ENCODE results near the gene FAM171A1. TPM values are rescaled to one million over a fixed set of nuclear protein-coding genes. Genes with fewer than 3 reads are reported as not detected.
"Not testable (repeated sequence)": the region's sequence is repeated elsewhere in the genome, so short reads cannot be mapped to it uniquely, and the experiment has no call there.

FAM171A1 gene
- total RNA-seq, 1 experiment from 2014 or later: 1.0 TPM

DNA sequence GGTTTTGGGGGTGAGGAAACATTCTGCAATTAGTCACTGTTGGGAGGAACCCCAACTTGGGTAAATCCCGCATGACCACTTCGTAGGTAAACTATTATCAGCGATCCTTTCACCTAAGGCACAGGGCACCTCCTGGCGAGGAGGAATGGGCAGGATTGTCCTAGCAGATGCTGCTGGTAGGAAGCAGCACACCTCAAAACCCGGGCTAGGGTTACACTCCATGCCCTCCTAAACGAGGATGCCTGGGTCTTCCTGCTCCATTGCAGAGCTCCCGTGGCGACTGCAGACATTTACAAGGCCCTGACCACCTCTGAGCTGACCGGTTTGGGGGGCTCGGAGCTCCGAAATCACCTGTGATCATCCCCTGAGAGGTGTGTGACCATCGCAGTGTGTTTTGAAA lies 92.3 kb downstream of the FAM171A1 start:
- Mint-ChIP-seq H3K9me3 (ENCODE audit: low read depth, unreplicated experiment) (peaks cover 3% of the 10 kb centered on the region), H3K4me3 (ENCODE audit: low read depth, unreplicated experiment) (no peak overlapping the region), H3K36me3 (ENCODE audit: insufficient read depth, unreplicated experiment) (no peaks in the 10 kb centered on the region), H3K4me1 (ENCODE audit: low read depth, unreplicated experiment) (no peaks in the 10 kb centered on the region), H3K27ac (ENCODE audit: unreplicated experiment) (no peak overlapping the region), H3K27me3 (ENCODE audit: unreplicated experiment) (peaks cover 51% of the 10 kb centered on the region)
- TF ChIP-seq, protein P1, sequence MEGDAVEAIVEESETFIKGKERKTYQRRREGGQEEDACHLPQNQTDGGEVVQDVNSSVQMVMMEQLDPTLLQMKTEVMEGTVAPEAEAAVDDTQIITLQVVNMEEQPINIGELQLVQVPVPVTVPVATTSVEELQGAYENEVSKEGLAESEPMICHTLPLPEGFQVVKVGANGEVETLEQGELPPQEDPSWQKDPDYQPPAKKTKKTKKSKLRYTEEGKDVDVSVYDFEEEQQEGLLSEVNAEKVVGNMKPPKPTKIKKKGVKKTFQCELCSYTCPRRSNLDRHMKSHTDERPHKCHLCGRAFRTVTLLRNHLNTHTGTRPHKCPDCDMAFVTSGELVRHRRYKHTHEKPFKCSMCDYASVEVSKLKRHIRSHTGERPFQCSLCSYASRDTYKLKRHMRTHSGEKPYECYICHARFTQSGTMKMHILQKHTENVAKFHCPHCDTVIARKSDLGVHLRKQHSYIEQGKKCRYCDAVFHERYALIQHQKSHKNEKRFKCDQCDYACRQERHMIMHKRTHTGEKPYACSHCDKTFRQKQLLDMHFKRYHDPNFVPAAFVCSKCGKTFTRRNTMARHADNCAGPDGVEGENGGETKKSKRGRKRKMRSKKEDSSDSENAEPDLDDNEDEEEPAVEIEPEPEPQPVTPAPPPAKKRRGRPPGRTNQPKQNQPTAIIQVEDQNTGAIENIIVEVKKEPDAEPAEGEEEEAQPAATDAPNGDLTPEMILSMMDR (IDR thresholded peaks at IDR 0.05; ENCODE audit: unreplicated experiment): no peak
- DNase-seq: no peak
- BruUV-seq (replicated peaks): no TSS peak
- intact Hi-C loops (cut with micrococcal nuclease; ENCODE audit: unreplicated experiment): no loop called here
- CTCF ChIA-PET: no interaction called here

DNA sequence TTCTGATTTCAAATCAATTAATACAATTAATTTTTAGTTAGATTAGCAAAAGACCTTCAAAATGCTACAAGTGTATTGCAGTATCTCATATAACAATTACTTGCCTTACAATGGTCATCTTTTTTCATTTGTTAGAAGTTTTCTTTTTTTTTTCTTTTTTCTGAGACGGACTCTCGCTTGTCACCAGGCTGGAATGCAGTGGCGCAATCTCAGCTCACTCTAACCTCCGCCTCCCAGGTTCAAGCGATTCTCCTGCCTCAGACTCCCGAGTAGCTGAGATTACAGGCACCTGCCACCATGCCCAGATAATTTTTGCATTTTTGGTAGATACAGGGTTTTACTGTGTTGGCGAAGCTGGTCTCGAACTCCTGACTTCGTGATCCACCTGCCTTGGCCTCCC lies 95.0 kb downstream of the FAM171A1 start:
- BruUV-seq (replicated peaks); H3K4me3 Mint-ChIP-seq (ENCODE audit: low read depth, unreplicated experiment); H3K36me3 Mint-ChIP-seq (ENCODE audit: insufficient read depth, unreplicated experiment); CTCF ChIA-PET; H3K9me3 Mint-ChIP-seq (ENCODE audit: low read depth, unreplicated experiment); H3K4me1 Mint-ChIP-seq (ENCODE audit: low read depth, unreplicated experiment); H3K27ac Mint-ChIP-seq (ENCODE audit: unreplicated experiment); DNase-seq; intact Hi-C loops (cut with micrococcal nuclease; ENCODE audit: unreplicated experiment): not testable (repeated sequence)
- peaks cover 53% of the 10 kb centered on the region for H3K27me3 Mint-ChIP-seq (ENCODE audit: unreplicated experiment)

DNA sequence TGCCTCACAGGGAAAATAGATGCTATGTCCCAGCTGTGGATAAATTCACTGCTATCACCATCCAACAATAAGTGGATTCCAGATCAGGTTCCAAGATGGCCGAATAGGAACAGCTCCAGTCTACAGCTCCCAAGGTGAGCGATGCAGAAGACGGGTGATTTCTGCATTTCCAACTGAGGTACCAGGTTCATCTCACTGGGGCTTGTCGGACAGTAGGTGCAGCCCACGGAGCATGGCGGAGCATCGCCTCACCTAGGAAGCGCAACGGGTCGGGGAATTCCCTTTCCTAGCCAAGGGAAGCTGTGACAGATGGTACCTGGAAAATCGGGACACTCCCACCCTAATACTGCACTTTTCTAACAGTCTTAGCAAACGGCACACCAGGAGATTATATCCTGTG lies 101.3 kb downstream of the FAM171A1 start:
- BruUV-seq (replicated peaks): not testable (repeated sequence)

DNA sequence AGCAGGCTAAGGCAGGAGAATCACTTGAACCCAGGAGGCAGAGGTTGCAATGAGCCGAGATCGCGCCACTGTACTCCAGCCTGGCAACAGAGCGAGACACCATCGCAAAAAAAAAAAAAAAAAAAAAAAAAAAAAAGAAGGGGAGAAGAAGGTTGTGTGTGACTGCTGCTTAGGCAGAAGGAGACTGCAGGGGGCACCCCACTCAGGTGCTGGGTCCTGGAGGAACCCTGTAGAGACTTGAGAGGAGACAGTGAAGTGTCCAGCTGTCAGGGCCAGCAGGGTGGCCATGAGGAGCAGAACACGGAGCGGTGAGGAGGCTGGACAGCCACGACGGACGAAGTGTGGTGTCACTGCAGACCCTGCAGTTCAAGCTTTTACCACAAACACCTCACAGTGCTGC lies 103.6 kb downstream of the FAM171A1 start:
- Mint-ChIP-seq H3K36me3 (ENCODE audit: insufficient read depth, unreplicated experiment) (no peaks in the 10 kb centered on the region), H3K27ac (ENCODE audit: unreplicated experiment) (no peak overlapping the region), H3K4me1 (ENCODE audit: low read depth, unreplicated experiment) (no peaks in the 10 kb centered on the region), H3K4me3 (ENCODE audit: low read depth, unreplicated experiment) (no peak overlapping the region), H3K9me3 (ENCODE audit: low read depth, unreplicated experiment) (peaks cover 3% of the 10 kb centered on the region), H3K27me3 (ENCODE audit: unreplicated experiment) (peaks cover 13% of the 10 kb centered on the region)
- TF ChIP-seq, protein P1 (IDR thresholded peaks at IDR 0.05; ENCODE audit: unreplicated experiment): no peak
- CTCF ChIA-PET: no interaction called here
- no TSS peak for BruUV-seq (replicated peaks)
- DNase-seq: no peak
- intact Hi-C loops (cut with micrococcal nuclease; ENCODE audit: unreplicated experiment): no loop called here

More for the DNA sequence above, 101.3 kb downstream of the FAM171A1 start:
- CTCF ChIA-PET; DNase-seq; H3K9me3 Mint-ChIP-seq (ENCODE audit: low read depth, unreplicated experiment); H3K4me1 Mint-ChIP-seq (ENCODE audit: low read depth, unreplicated experiment); H3K4me3 Mint-ChIP-seq (ENCODE audit: low read depth, unreplicated experiment); H3K36me3 Mint-ChIP-seq (ENCODE audit: insufficient read depth, unreplicated experiment); H3K27ac Mint-ChIP-seq (ENCODE audit: unreplicated experiment); intact Hi-C loops (cut with micrococcal nuclease; ENCODE audit: unreplicated experiment): not testable (repeated sequence)
- H3K27me3 Mint-ChIP-seq (ENCODE audit: unreplicated experiment): peaks cover 31% of the 10 kb centered on the region

DNA sequence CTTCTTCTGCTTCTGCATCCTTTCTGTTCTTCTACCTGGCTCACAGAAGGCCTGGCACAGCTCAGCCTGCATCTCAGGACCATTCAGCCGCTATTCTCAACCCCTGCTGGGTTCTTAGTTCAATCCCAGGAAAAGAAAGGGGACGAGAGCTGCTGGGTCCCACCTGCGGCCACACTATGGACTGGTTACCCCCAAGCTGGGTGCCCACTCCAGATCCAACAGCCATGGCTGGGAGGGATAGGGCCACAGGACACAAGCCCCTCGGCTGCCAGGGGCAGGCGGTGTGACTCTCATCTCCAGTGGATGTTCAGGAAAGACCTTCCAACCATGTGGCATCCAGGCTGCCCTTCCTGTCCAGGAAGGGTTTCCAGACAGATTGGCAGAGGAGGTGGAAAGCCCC lies 105.0 kb downstream of the FAM171A1 start:
- Mint-ChIP-seq H3K9me3 (ENCODE audit: low read depth, unreplicated experiment) (peaks cover 3% of the 10 kb centered on the region), H3K4me1 (ENCODE audit: low read depth, unreplicated experiment) (no peaks in the 10 kb centered on the region), H3K36me3 (ENCODE audit: insufficient read depth, unreplicated experiment) (no peaks in the 10 kb centered on the region), H3K4me3 (ENCODE audit: low read depth, unreplicated experiment) (no peak overlapping the region), H3K27ac (ENCODE audit: unreplicated experiment) (no peak overlapping the region), H3K27me3 (ENCODE audit: unreplicated experiment) (no peaks in the 10 kb centered on the region)
- DNase-seq: no peak
- intact Hi-C loops (cut with micrococcal nuclease; ENCODE audit: unreplicated experiment): no loop called here
- CTCF ChIA-PET: no interaction called here
- TF ChIP-seq, protein P1 (IDR thresholded peaks at IDR 0.05; ENCODE audit: unreplicated experiment): no peak
- no TSS peak for BruUV-seq (replicated peaks)

All from Calu3 (cell line).